HCT116 (cell line): ENCODE results near the gene TNXB. TPM values are rescaled to one million over a fixed set of nuclear protein-coding genes. Genes with fewer than 3 reads are reported as not detected.
A peak's percentile ranks its signal among the peaks of the same experiment; 100 is the strongest.

Experiments
- ATAC-seq: fragments of 200-7000 bp; cut with Tn5 transposase; 2 replicates; pipeline ENCODE4 v1.9.1; 2020; ENCODE audit warnings: mild to moderate bottlenecking, moderate library complexity
- BruUV-seq: library from RNA; stranded (reverse); fragments of 400-500 nt; replicated peaks from 2 replicates; lab custom pipeline; 2021; lab: Mats Ljungman, UMichigan
- CTCF ChIA-PET: fragments of 300-600 bp; sonication (Branson Sonifier 250); formaldehyde crosslinking; loops from one replicate; lab custom pipeline; 2021; ENCODE audit warnings: antibody characterized with exemption; lab: Charles Lee
- POLR2A ChIA-PET: fragments of 300-600, 350-600 bp; sonication (Branson Sonifier 250); formaldehyde crosslinking; loops from one replicate; lab custom pipeline; 2021; ENCODE audit warnings: antibody characterized with exemption; lab: Charles Lee
- RAD21 ChIA-PET, 2 experiments: fragments of 300-600 bp; sonication (Branson Sonifier 250); formaldehyde crosslinking; loops; one replicate each; lab custom pipeline; 2023; ENCODE audit warnings: low total read pairs in 2 of 2; ENCODE audit not compliant: uncharacterized antibody in 2 of 2, unreplicated experiment in 2 of 2, low non-redundant PET in 1 of 2; lab: Charles Lee
- DNase-seq: peaks from one replicate; pipeline ENCODE4 v3.0.0-alpha.2; 2010; ENCODE audit warnings: low read depth, low spot score
- H2AFZ ChIP-seq: fragments of 200-600 bp; shearing (Covaris generic), sonication (generic); 2 replicates; pipeline ENCODE4 v1.6.1; 2017; ENCODE audit warnings: low read depth, mixed run types, mixed read lengths, antibody characterized with exemption, low read length; ENCODE audit not compliant: poor library complexity, severe bottlenecking
- H3K27ac ChIP-seq: 2 replicates; pipeline ENCODE4 v1.5.1; 2012; ENCODE audit warnings: low read depth, low read length
- H3K27me3 ChIP-seq: fragments of 200-600 bp; sonication (generic); 2 replicates; pipeline ENCODE4 v1.6.1; 2016; ENCODE audit warnings: mixed run types, low read length, mixed read lengths; ENCODE audit not compliant: insufficient read depth
- H3K36me3 ChIP-seq, 2 experiments: fragments of 200-500 bp in 1 of 2; fragments of 200-600 bp in 1 of 2; sonication (Bioruptor generic) in 1 of 2; sonication (generic) in 1 of 2; 2 replicates each; pipeline versions ENCODE4 v1.5.1 to v1.6.1; 2014 to 2016; ENCODE audit warnings: low read length in 2 of 2, inconsistent platforms in 1 of 2, mixed read lengths in 1 of 2, mixed run types in 1 of 2; ENCODE audit not compliant: insufficient read depth in 2 of 2, control insufficient read depth in 1 of 2
- H3K4me1 ChIP-seq, 2 experiments: fragments of 200-600 bp in 1 of 2; sonication (generic) in 1 of 2; 2 replicates each; pipeline versions ENCODE4 v1.5.1 to v1.6.1; 2012 to 2017; ENCODE audit warnings: low read length in 2 of 2, inconsistent platforms in 1 of 2, mild to moderate bottlenecking in 1 of 2, mixed read lengths in 1 of 2, mixed run types in 1 of 2, moderate library complexity in 1 of 2; ENCODE audit not compliant: insufficient read depth in 2 of 2, control insufficient read depth in 1 of 2
- H3K4me2 ChIP-seq: fragments of 200-600 bp; sonication (generic); 2 replicates; pipeline ENCODE4 v1.6.1; 2017; ENCODE audit warnings: mixed run types, low read length, mixed read lengths
- H3K4me3 ChIP-seq, 2 experiments: fragments of 200-600 bp in 1 of 2; sonication (generic) in 1 of 2; replicated peaks in 1 of 2; 2 replicates each; pipeline ENCODE4 v1.5.1; 2011 to 2016; ENCODE audit warnings: low read length in 2 of 2, control low read depth in 1 of 2, low read depth in 1 of 2, mild to moderate bottlenecking in 1 of 2, mixed read lengths in 1 of 2, mixed run types in 1 of 2
- H3K79me2 ChIP-seq: fragments of 200-600 bp; sonication (generic); 2 replicates; pipeline ENCODE4 v1.6.1; 2017; ENCODE audit warnings: mild to moderate bottlenecking, mixed run types, low read length, moderate library complexity, mixed read lengths; ENCODE audit not compliant: insufficient read depth
- H3K9ac ChIP-seq: fragments of 200-600 bp; sonication (generic); 2 replicates; pipeline ENCODE4 v1.6.1; 2016; ENCODE audit warnings: low read length, mixed read lengths
- H3K9me2 ChIP-seq: fragments of 200-600 bp; sonication (generic), shearing (Covaris generic); 2 replicates; pipeline ENCODE4 v1.6.1; 2017; ENCODE audit warnings: mixed run types, mild to moderate bottlenecking, moderate library complexity; ENCODE audit not compliant: insufficient read depth
- H3K9me3 ChIP-seq, 2 experiments: fragments of 200-500 bp in 1 of 2; fragments of 200-600 bp in 1 of 2; sonication (Bioruptor generic) in 1 of 2; sonication (generic) in 1 of 2; 2 replicates each; pipeline ENCODE4 v1.6.1; 2014 to 2017; ENCODE audit warnings: low read length in 2 of 2, mixed read lengths in 2 of 2, inconsistent platforms in 1 of 2, low read depth in 1 of 2, mild to moderate bottlenecking in 1 of 2, mixed run types in 1 of 2, moderate library complexity in 1 of 2; ENCODE audit not compliant: control insufficient read depth in 1 of 2, insufficient read depth in 1 of 2
- H4K20me1 ChIP-seq: fragments of 200-600 bp; sonication (generic), shearing (Covaris generic); 2 replicates; pipeline ENCODE4 v1.6.1; 2017; ENCODE audit warnings: mixed run types, mild to moderate bottlenecking, moderate library complexity; ENCODE audit not compliant: insufficient read depth
- CBX3 ChIP-seq: IDR thresholded peaks from 2 replicates; pipeline ENCODE4 v1.6.1; 2012; ENCODE audit warnings: low read depth
- EGR1 ChIP-seq: IDR thresholded peaks from 2 replicates; pipeline ENCODE4 v1.6.1; 2012; ENCODE audit warnings: low read depth
- EZH2 ChIP-seq: fragments of 200-600 bp; sonication (generic); IDR thresholded peaks from 2 replicates; pipeline ENCODE4 v1.6.1; 2017; ENCODE audit warnings: antibody characterized with exemption, mixed run types
- JUND ChIP-seq: IDR thresholded peaks from 2 replicates; pipeline ENCODE4 v1.6.1; 2012
- SIN3A ChIP-seq: IDR thresholded peaks from 2 replicates; pipeline ENCODE4 v1.6.1; 2012; ENCODE audit warnings: low read depth
- SP1 ChIP-seq: IDR thresholded peaks from 2 replicates; pipeline ENCODE4 v1.6.1; 2012; ENCODE audit warnings: low read depth
- intact Hi-C: fragments of 100-400 bp; cut with micrococcal nuclease; formaldehyde crosslinking; loops from 2 replicates; pipeline ENCODE4 v1.10.0; 2022
- total RNA-seq: library from RNA; stranded (reverse); gene quantifications from one replicate; pipeline ENCODE4 v1.2.1, GENCODE V29; 2021; ENCODE audit not compliant: unreplicated experiment
- TF ChIP-seq, protein P1 (sequence below): IDR thresholded peaks from 2 replicates; pipeline ENCODE4 v1.6.1; 2012; ENCODE audit warnings: low read depth
- TF ChIP-seq, protein P2 (sequence below): IDR thresholded peaks from 2 replicates; pipeline ENCODE4 v1.6.1; 2011; ENCODE audit warnings: mild to moderate bottlenecking, low read length, moderate library complexity; ENCODE audit not compliant: insufficient replicate concordance; ENCODE audit errors: extremely low read depth
- TF ChIP-seq, protein P3 (sequence below), 3 experiments: fragments of 200-600 bp in 1 of 3; sonication (generic) in 1 of 3; IDR thresholded peaks in 2 of 3; conservative IDR thresholded peaks in 1 of 3; 2 replicates each; pipeline ENCODE4 v1.5.1; 2012 to 2017; ENCODE audit warnings: low read depth in 2 of 3, low read length in 2 of 3, antibody characterized with exemption in 1 of 3, borderline replicate concordance in 1 of 3, control low read depth in 1 of 3, mild to moderate bottlenecking in 1 of 3, mixed read lengths in 1 of 3, mixed run types in 1 of 3, moderate library complexity in 1 of 3; ENCODE audit not compliant: insufficient read depth in 1 of 3

TNXB gene
- total RNA-seq, 1 experiment from 2014 or later, result 8.5 TPM

DNA sequence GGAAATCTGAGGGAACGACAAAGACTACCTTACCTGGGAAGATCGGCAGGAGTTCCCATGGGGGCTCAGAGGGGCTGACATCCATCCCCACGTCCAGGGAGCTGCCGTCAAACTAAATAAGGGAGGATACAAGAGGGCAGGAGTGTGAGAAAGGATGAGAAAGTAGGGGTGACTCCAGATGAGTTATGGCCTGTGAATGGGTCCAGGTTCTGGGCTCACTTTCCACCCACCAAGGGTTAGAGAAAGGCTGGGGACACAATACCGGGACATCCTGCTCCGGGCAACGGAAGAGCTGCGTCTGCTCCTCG lies 18.2 kb upstream of the TNXB start:
- H3K9ac ChIP-seq, result peak overlapping the region; percentile 93
- no peaks in the 10 kb centered on the region for H4K20me1 ChIP-seq
- peaks cover 0 to 2% of the 10 kb centered on the region in 2 experiments; a peak in 1 of 4 replicates for H3K36me3 ChIP-seq
- no peak for TF ChIP-seq CBX3
- no peaks in the 10 kb centered on the region for H3K27me3 ChIP-seq
- peak overlapping the region; percentile 94 to 100 for H3K4me3 ChIP-seq
- peaks cover 24 to 31% of the 10 kb centered on the region in 2 experiments for H3K4me1 ChIP-seq
- POLR2A ChIA-PET, result interaction anchor here (1.2 to 1.9 kb wide), 4 partner anchors 17 to 68 kb away, joined by 3 to 10 read pairs (median 4); partner anchors contain the start of gene PBX2
- H3K9me2 ChIP-seq, result no peaks in the 10 kb centered on the region
- H3K9me3 ChIP-seq, result no peaks in the 10 kb centered on the region
- no TSS peak for BruUV-seq
- peak overlapping the region; percentile 86 for H3K4me2 ChIP-seq
- RAD21 ChIA-PET, result interaction anchor here in 1 of 2 experiments (0.6 kb wide), 1 partner anchor 445 kb away, joined by 4 read pairs; no protein-coding TSS in a partner anchor
- CTCF ChIA-PET, result interaction anchor here (1.1 to 1.8 kb wide), 4 partner anchors 8 to 68 kb away, joined by 3 to 18 read pairs (median 4); no protein-coding TSS in a partner anchor
- ATAC-seq (no peak), DNase-seq (no peak)
- intact Hi-C loops, result no loop called here
- H3K79me2 ChIP-seq, result peaks cover 27% of the 10 kb centered on the region
- peak overlapping the region; percentile 83 for H3K27ac ChIP-seq
- no peak overlapping the region for H2AFZ ChIP-seq

DNA sequence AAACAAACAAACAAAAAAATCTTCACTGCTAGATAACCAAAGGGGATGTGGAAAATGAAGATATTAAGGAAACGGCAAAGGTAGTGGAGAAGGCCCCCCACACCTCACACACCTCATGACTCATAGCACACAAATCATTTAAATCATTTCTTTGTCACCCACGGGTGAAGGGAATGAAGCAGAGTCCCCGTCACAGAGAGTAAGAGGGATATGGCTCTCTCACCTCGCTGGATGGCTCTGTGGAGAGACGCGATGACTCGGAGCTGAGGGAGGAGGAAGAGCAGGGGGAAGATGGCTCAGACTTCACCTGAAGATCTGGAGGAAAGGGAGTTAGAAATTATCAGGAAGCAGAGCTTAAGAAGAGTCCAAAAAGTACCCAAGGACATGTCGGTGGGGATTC lies 17.7 kb upstream of the TNXB start:
- Histone ChIP-seq H3K27ac (no peak overlapping the region), H3K79me2 (peaks cover 27% of the 10 kb centered on the region), H3K4me2 (peak overlapping the region; percentile 86), H3K9ac (peak overlapping the region; percentile 93), H2AFZ (no peak overlapping the region), H4K20me1 (no peaks in the 10 kb centered on the region), H3K27me3 (no peaks in the 10 kb centered on the region), H3K9me2 (no peaks in the 10 kb centered on the region), H3K4me1 (peaks cover 24 to 31% of the 10 kb centered on the region in 2 experiments), H3K4me3 (peak overlapping the region; percentile 94 to 100), H3K9me3 (no peaks in the 10 kb centered on the region), H3K36me3 (peaks cover 0 to 2% of the 10 kb centered on the region in 2 experiments; a peak in 3 of 4 replicates)
- no peak for ATAC-seq
- ChIA-PET POLR2A (interaction anchor here (1.2 to 1.9 kb wide), 3 partner anchors 51 to 69 kb away, joined by 4 to 10 read pairs (median 4); partner anchors contain the start of gene PBX2), RAD21 (interaction anchor here in 1 of 2 experiments (0.6 kb wide), 1 partner anchor 445 kb away, joined by 4 read pairs; no protein-coding TSS in a partner anchor), CTCF (interaction anchor here (1.2 to 1.8 kb wide), 2 partner anchors 8 to 69 kb away, joined by 4 to 18 read pairs; no protein-coding TSS in a partner anchor)
- no TSS peak for BruUV-seq
- DNase-seq, result no peak
- no peak for TF ChIP-seq EZH2
- no peak for TF ChIP-seq SIN3A
- TF ChIP-seq, protein P1, sequence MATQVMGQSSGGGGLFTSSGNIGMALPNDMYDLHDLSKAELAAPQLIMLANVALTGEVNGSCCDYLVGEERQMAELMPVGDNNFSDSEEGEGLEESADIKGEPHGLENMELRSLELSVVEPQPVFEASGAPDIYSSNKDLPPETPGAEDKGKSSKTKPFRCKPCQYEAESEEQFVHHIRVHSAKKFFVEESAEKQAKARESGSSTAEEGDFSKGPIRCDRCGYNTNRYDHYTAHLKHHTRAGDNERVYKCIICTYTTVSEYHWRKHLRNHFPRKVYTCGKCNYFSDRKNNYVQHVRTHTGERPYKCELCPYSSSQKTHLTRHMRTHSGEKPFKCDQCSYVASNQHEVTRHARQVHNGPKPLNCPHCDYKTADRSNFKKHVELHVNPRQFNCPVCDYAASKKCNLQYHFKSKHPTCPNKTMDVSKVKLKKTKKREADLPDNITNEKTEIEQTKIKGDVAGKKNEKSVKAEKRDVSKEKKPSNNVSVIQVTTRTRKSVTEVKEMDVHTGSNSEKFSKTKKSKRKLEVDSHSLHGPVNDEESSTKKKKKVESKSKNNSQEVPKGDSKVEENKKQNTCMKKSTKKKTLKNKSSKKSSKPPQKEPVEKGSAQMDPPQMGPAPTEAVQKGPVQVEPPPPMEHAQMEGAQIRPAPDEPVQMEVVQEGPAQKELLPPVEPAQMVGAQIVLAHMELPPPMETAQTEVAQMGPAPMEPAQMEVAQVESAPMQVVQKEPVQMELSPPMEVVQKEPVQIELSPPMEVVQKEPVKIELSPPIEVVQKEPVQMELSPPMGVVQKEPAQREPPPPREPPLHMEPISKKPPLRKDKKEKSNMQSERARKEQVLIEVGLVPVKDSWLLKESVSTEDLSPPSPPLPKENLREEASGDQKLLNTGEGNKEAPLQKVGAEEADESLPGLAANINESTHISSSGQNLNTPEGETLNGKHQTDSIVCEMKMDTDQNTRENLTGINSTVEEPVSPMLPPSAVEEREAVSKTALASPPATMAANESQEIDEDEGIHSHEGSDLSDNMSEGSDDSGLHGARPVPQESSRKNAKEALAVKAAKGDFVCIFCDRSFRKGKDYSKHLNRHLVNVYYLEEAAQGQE, result no peak
- TF ChIP-seq SP1, result no peak
- TF ChIP-seq, protein P2, sequence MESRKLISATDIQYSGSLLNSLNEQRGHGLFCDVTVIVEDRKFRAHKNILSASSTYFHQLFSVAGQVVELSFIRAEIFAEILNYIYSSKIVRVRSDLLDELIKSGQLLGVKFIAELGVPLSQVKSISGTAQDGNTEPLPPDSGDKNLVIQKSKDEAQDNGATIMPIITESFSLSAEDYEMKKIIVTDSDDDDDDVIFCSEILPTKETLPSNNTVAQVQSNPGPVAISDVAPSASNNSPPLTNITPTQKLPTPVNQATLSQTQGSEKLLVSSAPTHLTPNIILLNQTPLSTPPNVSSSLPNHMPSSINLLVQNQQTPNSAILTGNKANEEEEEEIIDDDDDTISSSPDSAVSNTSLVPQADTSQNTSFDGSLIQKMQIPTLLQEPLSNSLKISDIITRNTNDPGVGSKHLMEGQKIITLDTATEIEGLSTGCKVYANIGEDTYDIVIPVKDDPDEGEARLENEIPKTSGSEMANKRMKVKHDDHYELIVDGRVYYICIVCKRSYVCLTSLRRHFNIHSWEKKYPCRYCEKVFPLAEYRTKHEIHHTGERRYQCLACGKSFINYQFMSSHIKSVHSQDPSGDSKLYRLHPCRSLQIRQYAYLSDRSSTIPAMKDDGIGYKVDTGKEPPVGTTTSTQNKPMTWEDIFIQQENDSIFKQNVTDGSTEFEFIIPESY, result no peak
- no peak for TF ChIP-seq JUND
- TF ChIP-seq, protein P3, sequence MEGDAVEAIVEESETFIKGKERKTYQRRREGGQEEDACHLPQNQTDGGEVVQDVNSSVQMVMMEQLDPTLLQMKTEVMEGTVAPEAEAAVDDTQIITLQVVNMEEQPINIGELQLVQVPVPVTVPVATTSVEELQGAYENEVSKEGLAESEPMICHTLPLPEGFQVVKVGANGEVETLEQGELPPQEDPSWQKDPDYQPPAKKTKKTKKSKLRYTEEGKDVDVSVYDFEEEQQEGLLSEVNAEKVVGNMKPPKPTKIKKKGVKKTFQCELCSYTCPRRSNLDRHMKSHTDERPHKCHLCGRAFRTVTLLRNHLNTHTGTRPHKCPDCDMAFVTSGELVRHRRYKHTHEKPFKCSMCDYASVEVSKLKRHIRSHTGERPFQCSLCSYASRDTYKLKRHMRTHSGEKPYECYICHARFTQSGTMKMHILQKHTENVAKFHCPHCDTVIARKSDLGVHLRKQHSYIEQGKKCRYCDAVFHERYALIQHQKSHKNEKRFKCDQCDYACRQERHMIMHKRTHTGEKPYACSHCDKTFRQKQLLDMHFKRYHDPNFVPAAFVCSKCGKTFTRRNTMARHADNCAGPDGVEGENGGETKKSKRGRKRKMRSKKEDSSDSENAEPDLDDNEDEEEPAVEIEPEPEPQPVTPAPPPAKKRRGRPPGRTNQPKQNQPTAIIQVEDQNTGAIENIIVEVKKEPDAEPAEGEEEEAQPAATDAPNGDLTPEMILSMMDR (IDR thresholded peaks at IDR 0.05 in 2 of 3, conservative IDR thresholded peaks at IDR 0.05 in 1 of 3; ENCODE audit: borderline replicate concordance in 1 of 3, insufficient read depth in 1 of 3, low read depth in 2 of 3, low read length in 2 of 3), result no peak
- no peak for TF ChIP-seq EGR1
- intact Hi-C loops, result no loop called here
